GM21360 (cell line): ENCODE data around the gene RAET1E.
"Not testable (repeated sequence)": the region's sequence is repeated elsewhere in the genome, so short reads cannot be mapped to it uniquely, and the experiment has no call there.

ENCODE experiments used
- ATAC-seq: cut with Tn5 transposase; IDR thresholded peaks from one replicate; pipeline ENCODE4 v1.9.1; 2021; ENCODE audit warnings: mild to moderate bottlenecking, moderate library complexity; ENCODE audit not compliant: unreplicated experiment

RAET1E gene

GRCh38 chr6:149891864-149892263, 6.0 kb downstream of the RAET1E start:
- ATAC-seq: not testable (repeated sequence)

GRCh38 chr6:149891259-149891658, 6.7 kb downstream of the RAET1E start:
- ATAC-seq: no peak

GRCh38 chr6:149890629-149891045, 7.3 kb downstream of the RAET1E start:
- no peak for ATAC-seq

GRCh38 chr6:149889326-149889725, 8.6 kb downstream of the RAET1E start:
- no peak for ATAC-seq

- ATAC-seq: no peak
These were observed 9.3 kb downstream of the RAET1E start for GRCh38 chr6:149888659-149889058.

GRCh38 chr6:149888093-149888492, 9.8 kb downstream of the RAET1E start:
- no peak for ATAC-seq

- no peak for ATAC-seq
These were observed 10.6 kb downstream of the RAET1E start for GRCh38 chr6:149887343-149887742.

GRCh38 chr6:149885888-149886287, 12.0 kb downstream of the RAET1E start:
- no peak for ATAC-seq

- ATAC-seq: no peak
These were observed 13.3 kb downstream of the RAET1E start for GRCh38 chr6:149884617-149885016.

- ATAC-seq: no peak
These were observed 13.7 kb downstream of the RAET1E start for GRCh38 chr6:149884215-149884614.

GRCh38 chr6:149881860-149882259, 16.1 kb downstream of the RAET1E start:
- ATAC-seq: no peak

- no peak for ATAC-seq
These were observed 16.7 kb downstream of the RAET1E start for GRCh38 chr6:149881066-149881766.

GRCh38 chr6:149877659-149878058, 20.3 kb downstream of the RAET1E start:
- no peak for ATAC-seq

GRCh38 chr6:149876241-149876933, 21.5 kb downstream of the RAET1E start:
- ATAC-seq: no peak

GRCh38 chr6:149872233-149872632, 25.7 kb downstream of the RAET1E start:
- no peak for ATAC-seq

- ATAC-seq: no peak
These were observed 26.7 kb downstream of the RAET1E start for GRCh38 chr6:149871182-149871581.

- ATAC-seq: no peak
These were observed 28.5 kb downstream of the RAET1E start for GRCh38 chr6:149869275-149869892.

GRCh38 chr6:149867876-149868640, 29.9 kb downstream of the RAET1E start:
- no peak for ATAC-seq

GRCh38 chr6:149864578-149865535, 33.1 kb downstream of the RAET1E start:
- ATAC-seq: no peak
